GM19099 (cell line): ENCODE data around the gene REV3L.

ENCODE experiments used
- POLR2A ChIP-seq: IDR thresholded peaks from 3 replicates; pipeline ENCODE4 v1.6.1; 2011; ENCODE audit warnings: low read depth; ENCODE audit not compliant: insufficient read length; ENCODE audit errors: extremely low read depth

Gene REV3L

GRCh38 chr6:111306104-111306888, 176.7 kb downstream of the REV3L start:
- no peak for TF ChIP-seq POLR2A

- TF ChIP-seq POLR2A: no peak
These were observed 181.1 kb downstream of the REV3L start for GRCh38 chr6:111301946-111302345.

- no peak for TF ChIP-seq POLR2A
These were observed 185.2 kb downstream of the REV3L start for GRCh38 chr6:111297776-111298175.

- TF ChIP-seq POLR2A: no peak
These were observed 188.5 kb downstream of the REV3L start for GRCh38 chr6:111294374-111294967.

GRCh38 chr6:111291336-111292259, 191.4 kb downstream of the REV3L start:
- TF ChIP-seq POLR2A: no peak

GRCh38 chr6:111283707-111284106, 199.3 kb downstream of the REV3L start:
- no peak for TF ChIP-seq POLR2A

- no peak for TF ChIP-seq POLR2A
These were observed 200.5 kb downstream of the REV3L start for GRCh38 chr6:111282515-111282914.

GRCh38 chr6:111280445-111280955, 202.5 kb downstream of the REV3L start:
- no peak for TF ChIP-seq POLR2A

- no peak for TF ChIP-seq POLR2A
These were observed 204.3 kb downstream of the REV3L start for GRCh38 chr6:111278731-111279130.

GRCh38 chr6:111277819-111278218, 205.2 kb downstream of the REV3L start:
- TF ChIP-seq POLR2A: no peak

- no peak for TF ChIP-seq POLR2A
These were observed 206.3 kb downstream of the REV3L start for GRCh38 chr6:111276736-111277135.

GRCh38 chr6:111276335-111276734, 206.7 kb downstream of the REV3L start:
- no peak for TF ChIP-seq POLR2A

GRCh38 chr6:111274593-111275217, 208.3 kb downstream of the REV3L start:
- no peak for TF ChIP-seq POLR2A

GRCh38 chr6:111270121-111270520, 212.9 kb downstream of the REV3L start:
- no peak for TF ChIP-seq POLR2A
